ENCODE data around the gene UPF1.

- no peak for TF ChIP-seq ZFP3 (CRISPR knock-in tag; IDR thresholded peaks at IDR 0.05)
- no peak for TF ChIP-seq ESRRG (CRISPR knock-in tag; IDR thresholded peaks at IDR 0.05)
- TF ChIP-seq CSRNP3 (CRISPR knock-in tag; IDR thresholded peaks at IDR 0.05): no peak
- no peak for TF ChIP-seq ZNF70 (CRISPR knock-in tag; IDR thresholded peaks at IDR 0.05)
- TF ChIP-seq CREB5 (CRISPR knock-in tag; IDR thresholded peaks at IDR 0.05; ENCODE audit: low read depth): no peak
- TF ChIP-seq ZC3H10 (CRISPR knock-in tag; IDR thresholded peaks at IDR 0.05): no peak
- no peak for TF ChIP-seq ISL1 (CRISPR knock-in tag; IDR thresholded peaks at IDR 0.05)
- no peak for TF ChIP-seq TSHZ2 (CRISPR knock-in tag; IDR thresholded peaks at IDR 0.05)
- no peak for TF ChIP-seq RARB (CRISPR knock-in tag; IDR thresholded peaks at IDR 0.05)
- TF ChIP-seq PATZ1 (CRISPR knock-in tag; IDR thresholded peaks at IDR 0.05; ENCODE audit: borderline replicate concordance): no peak
These were observed 18.2 kb downstream of the UPF1 start for GRCh38 chr19:18849838-18850400.

Data from SK-N-SH treated with all-trans-retinoic acid at 6 μM for 48 hours (cell line).